K562 (cell line): ENCODE results near the gene RSPH1. TPM values are rescaled to one million over a fixed set of nuclear protein-coding genes. Genes with fewer than 3 reads are reported as not detected.

ENCODE experiments used
- BHLHE40 ChIP-seq: IDR thresholded peaks from 2 replicates; pipeline ENCODE4 v1.6.1; 2011; ENCODE audit warnings: low read length, improper control_type of control experiment
- DPF2 ChIP-seq: fragments of 450-650 bp; IDR thresholded peaks from 2 replicates; pipeline ENCODE4 v1.6.1; 2016
- LARP7 ChIP-seq: fragments of 450-650 bp; IDR thresholded peaks from 2 replicates; pipeline ENCODE4 v1.6.1; 2016
- MCM7 ChIP-seq, 2 experiments: fragments of 450-650 bp; IDR thresholded peaks; 2 replicates each; pipeline ENCODE4 v1.6.1; 2016 to 2018
- MYNN ChIP-seq, 2 experiments: sonication (generic); formaldehyde crosslinking in 1 of 2; IDR thresholded peaks; 2 replicates each; pipeline versions ENCODE4 v1.5.0 to v1.6.1; 2016 to 2020; ENCODE audit warnings: antibody characterized with exemption in 1 of 2, missing genetic modification reagents in 1 of 2
- POLR2AphosphoS2 ChIP-seq: IDR thresholded peaks from 2 replicates; pipeline ENCODE4 v1.6.1; 2012; ENCODE audit warnings: low read length, improper control_type of control experiment
- polyA plus RNA-seq, 8 experiments: library from polyadenylated mRNA; depleted of rRNA in 4 of 8; stranded (reverse) in 5 of 8; unstranded in 3 of 8; fragments of >200 nt; fragmentation: Nextera tagmentation in 2 of 8; fragmentation: Illumina TruSeq in 1 of 8; extraction: Ambion mirVana in 2 of 8; extraction: Trizol in 1 of 8; gene quantifications; 2 replicates each; pipeline versions ENCODE4 v1.2.1 to v1.2.3, GENCODE V29; 2011 to 2014; ENCODE audit warnings: inconsistent platforms in 1 of 8, missing spikeins in 1 of 8
- total RNA-seq, 7 experiments: library from RNA; depleted of rRNA in 6 of 7; stranded (reverse); fragments of >200 nt in 6 of 7; fragmentation: Illumina TruSeq in 2 of 7; extraction: Trizol in 2 of 7; gene quantifications; 2 replicates each; pipeline versions ENCODE4 v1.2.1 to v1.2.3, GENCODE V29; 2011 to 2021; ENCODE audit warnings: low replicate concordance in 1 of 7
- TF ChIP-seq, protein P1 (sequence below), 2 experiments: fragments of 450-650 bp; IDR thresholded peaks; 2 replicates each; pipeline ENCODE4 v1.6.1; 2016; ENCODE audit warnings: mild to moderate bottlenecking in 2 of 2, borderline replicate concordance in 1 of 2, low read depth in 1 of 2, moderate library complexity in 1 of 2
- TF ChIP-seq, protein P2 (sequence below): fragments of 450-650 bp; IDR thresholded peaks from 2 replicates; pipeline ENCODE4 v1.6.1; 2018; ENCODE audit not compliant: partially characterized antibody
- TF ChIP-seq, protein P3 (sequence below): fragments of 250-450 bp; sonication (Bioruptor Pico); IDR thresholded peaks from 2 replicates; pipeline ENCODE4 v1.6.1; 2021; ENCODE audit warnings: mild to moderate bottlenecking
- TF ChIP-seq, protein P4 (sequence below): fragments of 250-450 bp; sonication (Bioruptor Pico); IDR thresholded peaks from 2 replicates; pipeline ENCODE4 v1.4.0; 2020; ENCODE audit warnings: mild to moderate bottlenecking, moderate library complexity

Gene RSPH1
- total and polyA plus RNA-seq, 9 of the 15 experiments (the other 6 are each of a cell fraction or from before 2014, with no cell fraction given): 0.17 TPM; not detected in 8

DNA sequence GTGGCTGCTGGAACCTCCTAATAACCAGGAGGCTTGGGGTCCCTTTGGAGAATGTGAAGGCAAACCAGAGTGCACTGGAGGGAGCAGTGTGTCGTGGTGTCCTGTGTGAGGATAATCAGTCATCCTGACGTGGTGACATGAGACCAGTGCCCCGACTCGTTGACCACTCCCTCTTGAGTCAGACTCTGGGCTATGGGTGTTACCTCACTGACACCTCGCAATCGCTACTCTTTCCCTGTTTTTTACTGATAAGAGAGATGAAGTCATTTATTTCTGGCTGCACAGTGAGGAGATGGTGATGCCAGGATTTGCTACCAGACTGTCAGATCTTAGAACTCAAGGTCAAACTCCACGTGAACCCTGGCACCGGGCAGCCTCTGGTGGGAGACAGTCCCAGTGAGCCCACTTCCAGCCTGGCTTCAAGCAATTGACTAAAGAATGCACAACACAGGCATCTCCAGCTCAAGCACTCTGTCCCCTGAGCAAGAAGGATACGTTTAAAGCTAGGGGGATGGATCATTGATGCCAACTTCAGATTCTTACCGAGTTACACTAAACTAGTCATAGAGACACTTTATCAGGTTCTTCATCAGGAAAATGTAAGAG, 62.0 kb downstream of the RSPH1 start (continued):
- TF ChIP-seq MYNN (IDR thresholded peaks at IDR 0.05) (no peak), MYNN (CRISPR knock-in tag; IDR thresholded peaks at IDR 0.05) (no peak), POLR2AphosphoS2 (no peak), BHLHE40 (peak; percentile 66), DPF2 (peak; percentile 92), LARP7 (no peak; the same call in 1 of the 2 replicates), MCM7 (IDR thresholded peaks at IDR 0.05) (no peak)
- TF ChIP-seq, protein P1, sequence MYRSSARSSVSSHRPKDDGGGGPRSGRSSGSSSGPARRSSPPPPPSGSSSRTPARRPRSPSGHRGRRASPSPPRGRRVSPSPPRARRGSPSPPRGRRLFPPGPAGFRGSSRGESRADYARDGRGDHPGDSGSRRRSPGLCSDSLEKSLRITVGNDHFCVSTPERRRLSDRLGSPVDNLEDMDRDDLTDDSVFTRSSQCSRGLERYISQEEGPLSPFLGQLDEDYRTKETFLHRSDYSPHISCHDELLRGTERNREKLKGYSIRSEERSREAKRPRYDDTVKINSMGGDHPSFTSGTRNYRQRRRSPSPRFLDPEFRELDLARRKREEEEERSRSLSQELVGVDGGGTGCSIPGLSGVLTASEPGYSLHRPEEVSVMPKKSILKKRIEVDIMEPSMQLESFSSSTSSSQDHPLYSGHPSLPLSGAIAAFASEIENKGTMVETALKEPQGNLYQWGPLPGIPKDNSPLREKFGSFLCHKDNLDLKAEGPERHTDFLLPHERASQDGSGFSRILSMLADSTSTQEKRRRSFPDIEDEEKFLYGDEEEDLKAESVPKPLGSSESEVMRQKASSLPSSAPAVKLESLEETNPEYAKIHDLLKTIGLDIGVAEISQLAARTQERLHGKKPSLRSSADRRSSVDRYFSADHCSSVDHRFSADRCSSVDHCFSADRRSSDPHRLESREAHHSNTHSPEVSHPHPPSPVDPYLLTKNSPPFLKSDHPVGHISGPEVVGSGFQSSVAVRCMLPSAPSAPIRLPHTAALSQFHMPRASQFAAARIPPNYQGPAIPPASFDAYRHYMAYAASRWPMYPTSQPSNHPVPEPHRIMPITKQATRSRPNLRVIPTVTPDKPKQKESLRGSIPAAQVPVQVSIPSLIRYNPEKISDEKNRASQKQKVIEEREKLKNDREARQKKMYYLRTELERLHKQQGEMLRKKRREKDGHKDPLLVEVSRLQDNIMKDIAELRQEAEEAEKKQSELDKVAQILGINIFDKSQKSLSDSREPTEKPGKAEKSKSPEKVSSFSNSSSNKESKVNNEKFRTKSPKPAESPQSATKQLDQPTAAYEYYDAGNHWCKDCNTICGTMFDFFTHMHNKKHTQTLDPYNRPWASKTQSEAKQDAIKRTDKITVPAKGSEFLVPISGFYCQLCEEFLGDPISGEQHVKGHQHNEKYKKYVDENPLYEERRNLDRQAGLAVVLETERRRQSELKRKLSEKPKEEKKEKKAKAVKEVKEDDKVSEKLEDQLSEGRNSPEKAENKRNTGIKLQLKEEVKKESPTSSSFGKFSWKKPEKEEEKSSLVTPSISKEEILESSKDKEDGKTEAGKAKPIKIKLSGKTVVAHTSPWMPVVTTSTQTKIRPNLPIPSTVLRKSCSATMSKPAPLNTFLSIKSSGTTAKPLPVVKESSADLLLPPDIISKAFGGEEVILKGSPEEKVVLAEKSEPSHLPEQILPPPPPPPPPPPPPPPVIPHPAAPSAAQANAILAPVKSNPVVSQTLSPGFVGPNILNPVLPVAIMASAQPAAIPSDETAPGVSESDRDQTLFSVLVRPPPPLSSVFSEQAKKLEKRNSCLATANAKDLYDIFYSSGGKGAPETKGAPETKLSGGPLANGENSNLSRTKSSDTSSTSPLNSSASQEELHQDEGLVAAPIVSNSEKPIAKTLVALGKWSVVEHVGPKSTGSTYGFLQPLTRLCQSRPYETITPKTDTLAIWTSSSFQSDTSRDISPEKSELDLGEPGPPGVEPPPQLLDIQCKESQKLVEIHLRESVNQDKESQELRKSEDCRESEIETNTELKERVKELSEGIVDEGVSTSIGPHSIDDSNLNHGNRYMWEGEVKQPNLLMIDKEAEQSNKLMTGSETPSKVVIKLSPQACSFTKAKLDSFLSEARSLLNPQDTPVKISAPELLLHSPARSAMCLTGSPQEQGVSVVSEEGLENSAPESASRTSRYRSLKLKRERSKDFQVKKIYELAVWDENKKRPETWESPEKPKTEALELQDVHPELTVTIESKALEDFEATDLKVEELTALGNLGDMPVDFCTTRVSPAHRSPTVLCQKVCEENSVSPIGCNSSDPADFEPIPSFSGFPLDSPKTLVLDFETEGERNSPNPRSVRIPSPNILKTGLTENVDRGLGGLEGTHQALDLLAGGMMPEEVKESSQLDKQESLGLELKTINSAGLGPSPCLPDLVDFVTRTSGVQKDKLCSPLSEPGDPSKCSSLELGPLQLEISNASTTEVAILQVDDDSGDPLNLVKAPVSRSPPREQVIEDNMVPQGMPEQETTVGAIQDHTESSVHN (IDR thresholded peaks at IDR 0.05; ENCODE audit: borderline replicate concordance in 1 of 2, low read depth in 1 of 2): peak in 1 of 2 experiments; percentile 71; a peak in 1 of 4 replicates
- TF ChIP-seq, protein P2, sequence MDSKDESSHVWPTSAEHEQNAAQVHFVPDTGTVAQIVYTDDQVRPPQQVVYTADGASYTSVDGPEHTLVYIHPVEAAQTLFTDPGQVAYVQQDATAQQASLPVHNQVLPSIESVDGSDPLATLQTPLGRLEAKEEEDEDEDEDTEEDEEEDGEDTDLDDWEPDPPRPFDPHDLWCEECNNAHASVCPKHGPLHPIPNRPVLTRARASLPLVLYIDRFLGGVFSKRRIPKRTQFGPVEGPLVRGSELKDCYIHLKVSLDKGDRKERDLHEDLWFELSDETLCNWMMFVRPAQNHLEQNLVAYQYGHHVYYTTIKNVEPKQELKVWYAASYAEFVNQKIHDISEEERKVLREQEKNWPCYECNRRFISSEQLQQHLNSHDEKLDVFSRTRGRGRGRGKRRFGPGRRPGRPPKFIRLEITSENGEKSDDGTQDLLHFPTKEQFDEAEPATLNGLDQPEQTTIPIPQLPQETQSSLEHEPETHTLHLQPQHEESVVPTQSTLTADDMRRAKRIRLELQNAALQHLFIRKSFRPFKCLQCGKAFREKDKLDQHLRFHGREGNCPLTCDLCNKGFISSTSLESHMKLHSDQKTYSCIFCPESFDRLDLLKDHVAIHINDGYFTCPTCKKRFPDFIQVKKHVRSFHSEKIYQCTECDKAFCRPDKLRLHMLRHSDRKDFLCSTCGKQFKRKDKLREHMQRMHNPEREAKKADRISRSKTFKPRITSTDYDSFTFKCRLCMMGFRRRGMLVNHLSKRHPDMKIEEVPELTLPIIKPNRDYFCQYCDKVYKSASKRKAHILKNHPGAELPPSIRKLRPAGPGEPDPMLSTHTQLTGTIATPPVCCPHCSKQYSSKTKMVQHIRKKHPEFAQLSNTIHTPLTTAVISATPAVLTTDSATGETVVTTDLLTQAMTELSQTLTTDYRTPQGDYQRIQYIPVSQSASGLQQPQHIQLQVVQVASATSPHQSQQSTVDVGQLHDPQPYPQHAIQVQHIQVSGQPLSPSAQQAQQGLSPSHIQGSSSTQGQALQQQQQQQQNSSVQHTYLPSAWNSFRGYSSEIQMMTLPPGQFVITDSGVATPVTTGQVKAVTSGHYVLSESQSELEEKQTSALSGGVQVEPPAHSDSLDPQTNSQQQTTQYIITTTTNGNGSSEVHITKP: no peak
- TF ChIP-seq, protein P3, sequence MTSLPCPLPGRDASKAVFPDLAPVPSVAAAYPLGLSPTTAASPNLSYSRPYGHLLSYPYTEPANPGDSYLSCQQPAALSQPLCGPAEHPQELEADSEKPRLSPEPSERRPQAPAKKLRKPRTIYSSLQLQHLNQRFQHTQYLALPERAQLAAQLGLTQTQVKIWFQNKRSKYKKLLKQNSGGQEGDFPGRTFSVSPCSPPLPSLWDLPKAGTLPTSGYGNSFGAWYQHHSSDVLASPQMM (CRISPR knock-in tag): no peak
- TF ChIP-seq, protein P4, sequence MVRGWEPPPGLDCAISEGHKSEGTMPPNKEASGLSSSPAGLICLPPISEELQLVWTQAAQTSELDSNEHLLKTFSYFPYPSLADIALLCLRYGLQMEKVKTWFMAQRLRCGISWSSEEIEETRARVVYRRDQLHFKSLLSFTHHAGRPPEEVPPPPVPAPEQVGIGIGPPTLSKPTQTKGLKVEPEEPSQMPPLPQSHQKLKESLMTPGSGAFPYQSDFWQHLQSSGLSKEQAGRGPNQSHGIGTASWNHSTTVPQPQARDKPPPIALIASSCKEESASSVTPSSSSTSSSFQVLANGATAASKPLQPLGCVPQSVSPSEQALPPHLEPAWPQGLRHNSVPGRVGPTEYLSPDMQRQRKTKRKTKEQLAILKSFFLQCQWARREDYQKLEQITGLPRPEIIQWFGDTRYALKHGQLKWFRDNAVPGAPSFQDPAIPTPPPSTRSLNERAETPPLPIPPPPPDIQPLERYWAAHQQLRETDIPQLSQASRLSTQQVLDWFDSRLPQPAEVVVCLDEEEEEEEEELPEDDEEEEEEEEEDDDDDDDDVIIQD (CRISPR knock-in tag): no peak
